HepG2 (cell line): ENCODE measurements around the gene SLU7.

ENCODE experiments used
- DZIP1 ChIP-seq: sonication (generic); formaldehyde crosslinking; IDR thresholded peaks from 2 replicates; pipeline ENCODE4 v1.5.0; 2020; ENCODE audit warnings: mild to moderate bottlenecking, missing genetic modification reagents
- ZBTB33 ChIP-seq: sonication (generic); formaldehyde crosslinking; IDR thresholded peaks from 2 replicates; pipeline ENCODE4 v1.4.0; 2020; ENCODE audit warnings: missing genetic modification reagents

GRCh38 chr5:160457252-160457651, 38.4 kb upstream of the SLU7 start:
- TF ChIP-seq ZBTB33 (CRISPR knock-in tag) (no peak), DZIP1 (CRISPR knock-in tag) (no peak)
